Prostate gland (tissue), 2 donors: ENCODE data around the gene PCYT1B.

Experiments
- CTCF ChIP-seq, 4 experiments: fragments of 200-600 bp in 2 of 4; fragments of 450-650 bp in 2 of 4; sonication (generic) in 2 of 4; IDR thresholded peaks; 1 replicate in 3 of 4; 2 replicates in 1 of 4; pipeline ENCODE4 v1.5.1; 2016 to 2019; ENCODE audit warnings: antibody characterized with exemption in 4 of 4, mild to moderate bottlenecking in 2 of 4, moderate library complexity in 2 of 4
- POLR2A ChIP-seq: fragments of 450-650 bp; IDR thresholded peaks from one replicate; pipeline ENCODE4 v1.6.1; 2016; ENCODE audit warnings: antibody characterized with exemption, mild to moderate bottlenecking

DNA sequence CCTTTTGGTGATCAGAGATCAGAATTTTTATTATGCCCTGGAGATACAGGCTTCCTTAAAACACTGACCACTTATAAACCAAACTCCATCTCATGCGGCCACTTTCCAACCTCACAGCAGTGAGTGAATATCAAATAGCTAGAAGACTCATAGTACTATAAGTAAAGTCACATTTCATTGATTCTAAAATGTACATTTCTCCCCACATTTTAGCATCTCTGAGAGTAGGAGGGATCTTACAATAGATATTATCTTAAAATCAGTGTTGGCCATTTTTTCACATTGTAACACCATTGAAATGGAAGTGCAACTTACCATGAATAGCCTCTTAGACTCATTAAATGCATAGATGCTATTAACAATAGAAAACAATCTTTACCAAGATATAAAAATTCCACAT lies 17.4 kb downstream of the PCYT1B start:
- TF ChIP-seq CTCF (IDR thresholded peaks at IDR 0.05) (no peak), POLR2A (no peak)
